Neural cell (in vitro differentiated cells): ENCODE measurements around the gene GNA12.

ENCODE experiments used
- EP300 ChIP-seq: fragments of 450-650 bp; conservative IDR thresholded peaks from 2 replicates; pipeline ENCODE4 v1.6.1; 2014; ENCODE audit warnings: antibody characterized with exemption, mild to moderate bottlenecking, moderate library complexity; ENCODE audit not compliant: poor library complexity, severe bottlenecking
- EZH2 ChIP-seq: fragments of 200-600, 300-800 bp; shearing (Covaris generic), sonication (generic); IDR thresholded peaks from 2 replicates; pipeline ENCODE4 v1.6.1; 2014; ENCODE audit warnings: antibody characterized with exemption, low read length, borderline replicate concordance, mild to moderate bottlenecking; ENCODE audit not compliant: insufficient read depth, poor library complexity, severe bottlenecking
- POLR2AphosphoS5 ChIP-seq: IDR thresholded peaks from 2 replicates; pipeline ENCODE4 v1.6.1; 2012
- TAF1 ChIP-seq: IDR thresholded peaks from 2 replicates; pipeline ENCODE4 v1.6.1; 2012; ENCODE audit warnings: low read depth
- TF ChIP-seq, protein P1 (sequence below): fragments of 450-650 bp; IDR thresholded peaks from 2 replicates; pipeline ENCODE4 v1.5.1; 2014; ENCODE audit warnings: antibody characterized with exemption, mild to moderate bottlenecking, moderate library complexity; ENCODE audit not compliant: poor library complexity, severe bottlenecking
- TF ChIP-seq, protein P2 (sequence below): IDR thresholded peaks from 2 replicates; pipeline ENCODE4 v1.6.1; 2012; ENCODE audit warnings: borderline replicate concordance

DNA sequence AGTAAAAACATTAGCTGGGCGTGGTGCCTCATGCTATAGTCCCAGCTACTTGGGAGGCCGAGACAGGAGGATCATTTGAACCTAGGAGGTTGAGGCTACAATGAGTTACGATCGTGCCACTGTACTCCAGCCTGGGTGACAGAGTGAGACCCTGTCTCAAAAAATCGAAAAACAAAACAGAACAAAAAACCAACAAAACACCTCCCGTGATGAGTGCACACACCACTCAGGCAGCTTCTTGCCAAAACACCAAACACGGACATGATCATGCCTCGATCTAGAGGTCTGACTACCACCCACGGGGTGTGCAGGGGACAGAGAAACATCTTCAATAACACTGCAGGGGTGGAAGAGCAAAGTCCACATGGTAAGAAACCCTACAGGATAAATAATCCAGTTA is 111.7 kb downstream of the GNA12 start:
- TF ChIP-seq, protein P1, sequence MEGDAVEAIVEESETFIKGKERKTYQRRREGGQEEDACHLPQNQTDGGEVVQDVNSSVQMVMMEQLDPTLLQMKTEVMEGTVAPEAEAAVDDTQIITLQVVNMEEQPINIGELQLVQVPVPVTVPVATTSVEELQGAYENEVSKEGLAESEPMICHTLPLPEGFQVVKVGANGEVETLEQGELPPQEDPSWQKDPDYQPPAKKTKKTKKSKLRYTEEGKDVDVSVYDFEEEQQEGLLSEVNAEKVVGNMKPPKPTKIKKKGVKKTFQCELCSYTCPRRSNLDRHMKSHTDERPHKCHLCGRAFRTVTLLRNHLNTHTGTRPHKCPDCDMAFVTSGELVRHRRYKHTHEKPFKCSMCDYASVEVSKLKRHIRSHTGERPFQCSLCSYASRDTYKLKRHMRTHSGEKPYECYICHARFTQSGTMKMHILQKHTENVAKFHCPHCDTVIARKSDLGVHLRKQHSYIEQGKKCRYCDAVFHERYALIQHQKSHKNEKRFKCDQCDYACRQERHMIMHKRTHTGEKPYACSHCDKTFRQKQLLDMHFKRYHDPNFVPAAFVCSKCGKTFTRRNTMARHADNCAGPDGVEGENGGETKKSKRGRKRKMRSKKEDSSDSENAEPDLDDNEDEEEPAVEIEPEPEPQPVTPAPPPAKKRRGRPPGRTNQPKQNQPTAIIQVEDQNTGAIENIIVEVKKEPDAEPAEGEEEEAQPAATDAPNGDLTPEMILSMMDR = no peak
- TF ChIP-seq EZH2 (no peak), POLR2AphosphoS5 (no peak), EP300 (no peak), TAF1 (no peak)
- TF ChIP-seq, protein P2, sequence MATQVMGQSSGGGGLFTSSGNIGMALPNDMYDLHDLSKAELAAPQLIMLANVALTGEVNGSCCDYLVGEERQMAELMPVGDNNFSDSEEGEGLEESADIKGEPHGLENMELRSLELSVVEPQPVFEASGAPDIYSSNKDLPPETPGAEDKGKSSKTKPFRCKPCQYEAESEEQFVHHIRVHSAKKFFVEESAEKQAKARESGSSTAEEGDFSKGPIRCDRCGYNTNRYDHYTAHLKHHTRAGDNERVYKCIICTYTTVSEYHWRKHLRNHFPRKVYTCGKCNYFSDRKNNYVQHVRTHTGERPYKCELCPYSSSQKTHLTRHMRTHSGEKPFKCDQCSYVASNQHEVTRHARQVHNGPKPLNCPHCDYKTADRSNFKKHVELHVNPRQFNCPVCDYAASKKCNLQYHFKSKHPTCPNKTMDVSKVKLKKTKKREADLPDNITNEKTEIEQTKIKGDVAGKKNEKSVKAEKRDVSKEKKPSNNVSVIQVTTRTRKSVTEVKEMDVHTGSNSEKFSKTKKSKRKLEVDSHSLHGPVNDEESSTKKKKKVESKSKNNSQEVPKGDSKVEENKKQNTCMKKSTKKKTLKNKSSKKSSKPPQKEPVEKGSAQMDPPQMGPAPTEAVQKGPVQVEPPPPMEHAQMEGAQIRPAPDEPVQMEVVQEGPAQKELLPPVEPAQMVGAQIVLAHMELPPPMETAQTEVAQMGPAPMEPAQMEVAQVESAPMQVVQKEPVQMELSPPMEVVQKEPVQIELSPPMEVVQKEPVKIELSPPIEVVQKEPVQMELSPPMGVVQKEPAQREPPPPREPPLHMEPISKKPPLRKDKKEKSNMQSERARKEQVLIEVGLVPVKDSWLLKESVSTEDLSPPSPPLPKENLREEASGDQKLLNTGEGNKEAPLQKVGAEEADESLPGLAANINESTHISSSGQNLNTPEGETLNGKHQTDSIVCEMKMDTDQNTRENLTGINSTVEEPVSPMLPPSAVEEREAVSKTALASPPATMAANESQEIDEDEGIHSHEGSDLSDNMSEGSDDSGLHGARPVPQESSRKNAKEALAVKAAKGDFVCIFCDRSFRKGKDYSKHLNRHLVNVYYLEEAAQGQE = no peak
